GM21515 (cell line): ENCODE results near the gene CD72.
"Not testable (repeated sequence)": the region's sequence is repeated elsewhere in the genome, so short reads cannot be mapped to it uniquely, and the experiment has no call there.

ENCODE experiments used
- ATAC-seq: cut with Tn5 transposase; IDR thresholded peaks from one replicate; pipeline ENCODE4 v1.9.1; 2021; ENCODE audit not compliant: unreplicated experiment

The CD72 gene

DNA sequence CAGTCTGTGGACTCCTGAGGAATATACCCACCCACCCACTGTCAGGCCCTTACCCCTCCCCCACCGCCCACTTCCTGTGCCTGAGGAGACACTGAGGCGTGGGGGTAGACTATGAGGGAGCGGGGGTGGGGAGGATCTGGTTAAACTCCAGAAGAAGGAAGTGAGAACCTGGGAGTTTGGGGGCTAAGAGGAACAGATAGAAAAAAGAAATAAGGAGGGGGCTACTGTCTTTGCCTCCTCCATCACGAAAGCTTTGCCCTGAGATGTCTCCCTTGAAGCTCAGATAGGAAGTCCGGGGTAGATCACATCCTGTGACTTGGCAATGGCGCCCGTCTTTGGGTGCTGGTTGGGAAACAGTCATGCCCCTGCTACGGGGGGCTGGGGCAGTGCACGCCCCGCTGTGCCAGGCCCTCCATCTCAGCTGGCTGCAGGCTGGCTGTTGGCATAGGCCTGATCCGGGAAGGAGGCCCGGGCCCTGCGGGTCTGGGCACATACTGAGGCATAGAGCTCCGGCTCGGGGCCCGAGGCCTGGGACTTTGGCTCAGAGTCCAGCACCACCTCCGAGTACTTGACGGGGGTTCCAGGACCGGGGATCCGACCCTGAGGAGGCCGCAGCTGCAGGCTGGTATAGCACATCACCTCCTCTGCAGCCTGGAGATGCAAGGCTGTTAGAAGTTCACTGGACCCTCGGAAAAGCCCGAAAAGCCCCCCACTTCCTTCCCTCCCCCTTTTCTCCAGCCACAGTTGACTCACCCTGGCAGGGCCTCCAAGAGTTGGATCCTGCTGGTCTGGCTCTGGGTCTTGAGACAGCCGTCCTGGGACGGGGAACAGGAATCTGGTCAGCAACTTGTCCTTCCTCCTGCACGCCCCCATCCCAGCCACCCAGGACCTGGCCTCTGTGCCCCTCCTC lies 31.5 kb upstream of the CD72 start:
- no peak for ATAC-seq

DNA sequence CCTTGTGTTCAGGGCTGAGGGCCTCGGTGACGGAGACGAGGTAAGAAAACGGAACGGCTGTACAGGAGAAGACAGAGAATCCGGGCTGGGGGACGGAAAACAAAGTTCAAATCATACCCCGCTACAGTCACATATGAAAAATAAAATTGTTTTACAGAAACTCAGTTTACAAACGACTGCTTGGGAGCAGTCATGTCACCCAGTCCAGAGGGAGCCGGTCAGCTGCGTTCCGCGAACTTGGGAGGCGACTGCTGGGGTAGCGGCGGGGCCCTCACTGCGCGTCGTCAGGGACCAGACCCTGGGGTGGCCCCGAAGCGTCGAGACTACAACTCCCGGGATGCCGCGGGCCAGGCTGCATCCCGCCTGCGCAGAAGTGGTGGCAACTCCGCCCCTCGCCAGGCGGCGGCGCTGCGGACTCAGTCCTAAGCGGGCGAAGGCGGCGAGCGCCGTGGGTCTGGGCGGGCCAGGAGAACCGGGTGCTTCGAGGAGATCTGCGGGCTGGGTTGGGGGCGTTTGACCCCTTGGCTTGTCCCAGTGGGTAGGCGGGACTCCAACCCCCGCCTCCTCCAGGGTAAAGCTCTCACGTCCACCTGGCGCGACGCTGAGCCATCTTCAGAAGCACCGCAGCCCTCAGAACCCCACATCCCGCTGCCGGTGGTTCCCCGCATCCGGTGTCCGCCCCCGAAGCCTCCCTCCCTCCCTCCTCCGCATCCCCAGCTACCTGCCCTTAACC lies 28.5 kb upstream of the CD72 start:
- peak; percentile 81 for ATAC-seq

- peak; percentile 7 for ATAC-seq
Measured at GRCh38 chr9:35646153-35646532, 27.9 kb upstream of the CD72 start.

- ATAC-seq = not testable (repeated sequence)
Measured at GRCh38 chr9:35645736-35646135, 27.5 kb upstream of the CD72 start.

- no peak for ATAC-seq
Measured at GRCh38 chr9:35643046-35643445, 24.8 kb upstream of the CD72 start.

DNA sequence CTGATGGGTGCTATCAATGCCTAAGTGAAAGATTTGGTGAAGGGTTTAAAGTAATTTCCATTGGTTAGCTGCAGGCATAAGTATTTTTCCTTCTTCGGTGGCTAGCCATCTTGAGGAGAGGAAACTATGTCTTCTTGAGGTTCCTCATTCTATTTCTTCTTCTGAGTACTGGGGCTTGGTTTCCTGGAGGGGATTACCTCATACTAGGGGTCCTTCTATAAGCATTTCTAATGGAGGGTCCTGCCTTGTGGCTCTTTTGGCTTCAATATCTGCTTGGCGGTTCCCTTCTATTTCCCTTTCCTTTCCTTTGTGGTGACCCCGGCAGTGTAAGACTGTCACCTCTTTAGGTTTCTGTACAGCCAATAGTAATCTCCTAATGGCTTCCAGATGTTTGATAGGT lies 23.3 kb upstream of the CD72 start:
- not testable (repeated sequence) for ATAC-seq

DNA sequence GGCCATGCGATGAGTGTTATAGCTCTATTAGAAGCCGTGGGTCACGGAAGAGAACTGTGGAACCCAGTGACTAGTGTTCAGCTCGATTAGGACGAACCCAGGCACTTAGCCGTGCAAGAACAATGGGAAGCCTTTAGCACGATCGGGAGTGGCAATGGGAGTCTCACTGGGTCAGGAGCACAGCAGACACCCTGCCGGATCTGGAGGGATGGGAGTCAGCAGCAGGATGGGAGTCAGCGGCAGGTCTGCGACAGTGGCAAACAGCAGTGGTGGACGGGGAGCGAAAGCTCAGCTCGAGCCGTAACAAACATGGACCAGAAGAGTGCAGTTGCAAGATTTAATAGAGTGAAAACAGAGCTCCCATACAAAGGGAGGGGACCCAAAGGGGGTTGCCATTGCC lies 22.2 kb upstream of the CD72 start:
- ATAC-seq = not testable (repeated sequence)

- no peak for ATAC-seq
Measured at GRCh38 chr9:35639631-35640030, 21.4 kb upstream of the CD72 start.

GRCh38 chr9:35639225-35639624 lies 21.0 kb upstream of the CD72 start:
- ATAC-seq = not testable (repeated sequence)

DNA sequence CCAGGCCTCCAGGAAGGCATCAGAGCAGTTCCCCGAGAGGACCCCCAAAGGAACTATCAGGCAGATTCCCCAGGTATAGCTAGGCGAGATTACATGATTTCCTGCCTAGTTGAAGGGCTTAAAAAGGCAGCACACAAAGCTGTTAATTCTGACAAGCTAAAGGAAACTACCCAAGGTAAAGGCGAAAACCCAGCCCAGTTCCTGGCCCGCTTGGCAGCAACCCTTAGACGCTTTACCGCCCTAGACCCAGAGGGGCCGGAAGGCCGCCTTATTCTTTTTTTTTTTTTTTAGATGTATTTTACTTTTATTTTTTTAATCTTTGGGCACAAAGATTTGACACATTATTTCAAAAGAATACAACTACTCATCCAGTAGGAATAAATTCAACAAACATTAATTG lies 20.5 kb upstream of the CD72 start:
- ATAC-seq = not testable (repeated sequence)

DNA sequence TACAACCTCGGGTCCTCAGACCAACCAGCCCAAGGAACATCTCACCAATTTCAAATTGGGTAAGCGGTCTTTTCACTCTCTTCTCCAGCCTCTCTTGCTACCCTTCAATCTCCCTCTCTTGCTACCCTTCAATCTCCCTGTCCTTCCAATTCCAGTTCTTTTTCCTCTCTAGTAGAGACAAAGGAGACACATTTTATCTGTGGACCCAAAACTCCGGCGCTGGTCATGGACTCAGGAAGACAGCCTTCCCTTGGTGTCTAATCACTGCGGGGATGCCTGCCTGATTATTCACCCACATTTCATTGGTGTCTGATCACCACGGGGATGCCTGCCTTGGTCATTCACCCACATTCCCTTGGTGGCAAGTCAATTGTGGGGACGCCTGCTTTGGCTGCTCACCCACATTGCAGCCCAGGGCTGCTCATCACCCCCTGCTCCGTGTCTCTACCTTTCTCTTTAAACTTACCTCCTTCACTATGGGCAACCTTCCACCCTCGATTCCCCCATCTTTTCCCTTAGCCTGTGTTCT lies 19.3 kb upstream of the CD72 start:
- ATAC-seq = not testable (repeated sequence)

GRCh38 chr9:35636877-35637246 lies 18.6 kb upstream of the CD72 start:
- not testable (repeated sequence) for ATAC-seq

DNA sequence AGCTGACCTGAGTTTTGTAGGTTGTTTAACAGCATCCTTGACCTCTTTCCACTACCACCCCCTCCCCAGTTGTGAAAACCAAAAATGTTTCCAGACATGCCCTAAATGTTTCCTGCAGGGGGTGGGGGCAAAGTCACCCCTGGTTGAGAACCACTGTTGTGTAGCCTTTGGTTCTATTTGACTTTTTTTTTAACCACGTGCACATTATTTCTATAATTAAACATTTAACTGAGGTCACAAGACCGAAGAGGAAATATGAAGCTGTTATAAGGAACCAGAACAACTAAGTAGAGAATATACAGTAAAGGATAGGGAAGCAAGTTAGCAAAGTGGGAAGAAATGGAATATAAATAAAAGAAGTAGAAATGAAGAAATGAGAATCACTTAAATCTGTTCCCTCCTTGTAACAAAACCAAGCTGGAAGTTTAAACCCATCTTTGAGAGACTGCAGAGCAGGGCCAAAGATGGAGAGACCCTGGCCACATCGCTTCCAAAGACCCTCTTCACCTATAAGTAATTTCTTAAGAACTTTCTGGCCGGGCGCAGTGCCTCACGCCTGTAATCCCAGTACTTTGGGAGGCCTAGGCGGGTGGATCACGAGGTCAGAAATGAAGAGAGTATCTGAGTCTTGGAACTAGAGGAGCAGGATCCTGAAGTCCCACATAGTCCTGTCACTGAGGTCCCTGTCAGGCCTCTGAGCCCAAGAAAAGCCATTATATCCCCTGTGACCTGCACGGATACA lies 18.1 kb upstream of the CD72 start:
- ATAC-seq = no peak

DNA sequence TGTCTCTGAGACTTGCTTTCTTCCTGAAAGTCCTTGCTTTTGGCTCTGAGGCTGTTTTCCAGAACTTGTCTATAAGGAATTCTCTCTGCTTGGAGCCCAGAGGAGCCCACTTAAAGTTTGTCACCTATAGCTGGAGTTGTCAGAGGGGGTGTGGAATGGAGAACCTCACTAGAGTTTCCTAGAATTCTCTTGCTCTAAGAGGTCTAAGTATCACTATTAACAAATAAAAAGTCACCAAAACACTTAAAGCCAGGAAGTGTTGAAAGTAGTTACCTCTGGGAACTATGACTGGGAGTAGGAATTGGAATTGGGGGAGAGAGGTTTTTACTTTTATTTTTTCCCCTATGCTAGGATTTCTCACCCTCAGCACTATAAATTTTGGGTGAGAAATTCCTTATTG lies 17.5 kb upstream of the CD72 start:
- ATAC-seq = no peak

DNA sequence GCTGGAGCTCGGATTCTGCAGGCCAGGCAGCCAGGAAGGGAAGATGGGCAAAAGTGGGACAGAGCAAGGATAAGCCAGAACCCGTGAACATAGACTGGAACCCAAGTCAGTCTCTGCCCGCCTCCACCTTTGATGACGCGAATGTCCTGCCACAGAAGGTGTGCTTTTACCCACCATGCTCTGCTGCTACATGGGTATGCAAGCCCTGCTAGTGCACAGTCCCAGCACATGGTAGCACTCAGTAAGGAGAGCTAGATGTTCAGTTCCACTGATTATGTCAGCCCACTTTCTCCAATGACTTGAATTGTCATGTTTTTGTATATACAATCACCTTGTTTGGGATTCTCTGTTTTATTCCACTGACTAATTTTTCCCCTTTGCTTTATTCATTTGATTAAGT lies 11.4 kb upstream of the CD72 start:
- no peak for ATAC-seq

DNA sequence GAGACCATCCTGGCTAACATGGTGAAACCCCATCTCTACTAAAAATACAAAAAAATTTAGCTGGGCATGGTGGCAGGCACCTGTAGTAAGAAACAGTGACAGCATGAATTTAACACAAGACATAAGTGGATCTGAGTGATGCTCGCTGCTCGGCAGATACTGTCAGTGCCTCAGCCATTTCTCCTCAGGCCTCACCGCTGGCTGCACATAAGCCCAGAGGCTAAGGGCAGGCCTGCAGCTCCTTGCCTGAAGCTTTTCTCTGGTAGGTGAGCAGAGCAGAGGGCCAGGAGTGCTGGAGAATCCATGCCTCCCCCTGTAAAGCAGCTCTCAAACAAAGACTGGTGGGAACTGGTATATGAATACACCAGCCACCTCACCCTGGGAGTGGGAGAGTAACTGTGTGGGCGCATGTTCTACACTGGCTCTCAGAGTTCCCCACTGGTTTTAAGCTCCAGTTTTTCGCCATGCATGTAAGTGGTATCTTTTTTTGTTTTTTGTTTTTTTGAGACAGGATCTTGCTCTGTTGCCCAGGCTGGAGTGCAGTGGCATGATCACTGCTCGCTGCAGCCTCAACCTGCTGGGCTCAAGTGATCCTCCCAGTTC lies 10.3 kb upstream of the CD72 start:
- ATAC-seq = no peak

- no peak for ATAC-seq
Measured at GRCh38 chr9:35627575-35627974, 9.4 kb upstream of the CD72 start.

DNA sequence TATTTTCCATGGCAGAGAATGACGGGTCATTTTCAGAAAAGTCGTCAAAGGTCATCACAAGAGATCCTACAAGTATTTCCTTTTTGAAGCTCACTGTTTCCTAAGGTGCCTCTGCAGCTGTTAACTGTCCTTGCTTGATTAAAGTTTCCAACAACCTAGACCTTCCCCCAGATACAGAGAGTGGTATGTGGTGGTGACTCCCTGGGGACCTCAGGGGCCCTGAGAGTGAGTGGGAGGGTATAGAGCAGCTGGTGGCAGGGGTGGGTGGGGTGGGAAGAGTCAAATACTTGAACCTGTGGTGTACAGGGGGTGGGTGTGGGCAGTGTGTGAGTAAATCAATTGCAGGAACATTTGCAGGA lies 1.6 kb upstream of the CD72 start:
- ATAC-seq = no peak

- ATAC-seq = no peak
Measured at GRCh38 chr9:35618854-35619799, 914 bp upstream of the CD72 start.

- ATAC-seq = no peak
Measured at GRCh38 chr9:35617548-35617947, 665 bp downstream of the CD72 start.
